Colonic mucosa (tissue), 2 donors: ENCODE measurements around the gene MARCHF2. TPM values are rescaled to one million over a fixed set of nuclear protein-coding genes. Genes with fewer than 3 reads are reported as not detected.

ENCODE experiments used
- microRNA-seq: library from miRNA; unstranded; fragments of <30 nt; microRNA quantifications from one replicate; pipeline ENCODE4, GENCODE V29; 2019
- total RNA-seq, 2 donors: library from RNA; stranded (reverse); fragmentation: NEBNext Ultra II Directional in 1 of 2; extraction: Animal tissue kit (Norgen Biotek cat#: 25700) in 1 of 2; gene quantifications; one replicate each; pipeline ENCODE4 v1.2.1, GENCODE V29; 2021
- donor health status: DM: no; HTN: no; CAD: no.
- donor health status: DM: no; HTN: no; CAD: no.

MARCHF2 gene
- total RNA-seq, 2 donors from 2014 or later = 18.8 to 33.1 TPM

Small RNAs within 50 kb of the gene (microRNA-seq; reads per million reads assigned to microRNA genes)
- gene MIR4999 = 7.2 reads per million, percentile 7 among the genes with 10 or more reads in this experiment

Other genes starting within 250 kb of the MARCHF2 start
- 1 to 10 TPM; 2.9 to 5.3 TPM for gene CERS4, start 203.9 kb upstream of the MARCHF2 start, total RNA-seq
- 100 to 1,000 TPM in 1 of 2 donors, 10 to 100 TPM in 1; 34.1 to 154 TPM for gene CD320, start 104.9 kb upstream of the MARCHF2 start, total RNA-seq
- 10 to 100 TPM; 57.4 to 58.3 TPM for gene NDUFA7, start 91.9 kb upstream of the MARCHF2 start, total RNA-seq
- 1,000 to 10,000 TPM; 1,587 to 1,854 TPM for gene RPS28, start 91.8 kb upstream of the MARCHF2 start, total RNA-seq
- gene KANK3, start 70.0 kb upstream of the MARCHF2 start, total RNA-seq = 1 to 10 TPM; 1.7 to 2.7 TPM
- 1 to 10 TPM; 7.7 to 8.1 TPM for gene ANGPTL4, start 49.1 kb upstream of the MARCHF2 start, total RNA-seq
- gene RAB11B, start 22.9 kb upstream of the MARCHF2 start, total RNA-seq = 100 to 1,000 TPM; 117 to 127 TPM
- gene HNRNPM, start 31.7 kb downstream of the MARCHF2 start, total RNA-seq = 100 to 1,000 TPM; 122 to 339 TPM
- under 1 TPM; 0.49 to 0.96 TPM for gene PRAM1, start 89.3 kb downstream of the MARCHF2 start, total RNA-seq
- 10 to 100 TPM; 19.5 to 31.9 TPM for gene ZNF414, start 100.9 kb downstream of the MARCHF2 start, total RNA-seq
- gene MYO1F, start 164.1 kb downstream of the MARCHF2 start, total RNA-seq = 1 to 10 TPM; 4.7 to 9.1 TPM
- 1 to 10 TPM; 3.9 TPM for gene ADAMTS10, start 197.4 kb downstream of the MARCHF2 start, total RNA-seq
- not detected for gene NFILZ, start 217.3 kb downstream of the MARCHF2 start, total RNA-seq